GM12801 (cell line): ENCODE data around the gene CASK.

ENCODE experiments used
- CTCF ChIP-seq: IDR thresholded peaks from one replicate; pipeline ENCODE4 v1.5.1; 2011; ENCODE audit warnings: control low read depth; ENCODE audit not compliant: insufficient read length; ENCODE audit errors: extremely low read depth

CASK gene

GRCh38 chrX:41761169-41761568 is 162.2 kb downstream of the CASK start:
- no peak for TF ChIP-seq CTCF

- no peak for TF ChIP-seq CTCF
Measured at GRCh38 chrX:41759817-41760216, 163.5 kb downstream of the CASK start.

GRCh38 chrX:41758401-41758800 is 165.0 kb downstream of the CASK start:
- no peak for TF ChIP-seq CTCF

GRCh38 chrX:41750716-41751115 is 172.6 kb downstream of the CASK start:
- TF ChIP-seq CTCF = no peak

GRCh38 chrX:41739871-41740270 is 183.5 kb downstream of the CASK start:
- no peak for TF ChIP-seq CTCF

- TF ChIP-seq CTCF = no peak
Measured at GRCh38 chrX:41737065-41737464, 186.3 kb downstream of the CASK start.

GRCh38 chrX:41734530-41734929 is 188.8 kb downstream of the CASK start:
- no peak for TF ChIP-seq CTCF

- TF ChIP-seq CTCF = no peak
Measured at GRCh38 chrX:41733939-41734338, 189.4 kb downstream of the CASK start.
